Lung (tissue), 12 donors: ENCODE measurements around the gene PLCH1. TPM values are rescaled to one million over a fixed set of nuclear protein-coding genes. Genes with fewer than 3 reads are reported as not detected.
A peak's percentile ranks its signal among the peaks of the same experiment; 100 is the strongest.

ENCODE experiments used
- ATAC-seq: fragments of 200-7000 bp; cut with Tn5 transposase; one replicate; pipeline ENCODE4 v1.9.1; 2020; ENCODE audit warnings: moderate number of reproducible peaks; ENCODE audit not compliant: insufficient read depth, low FRiP score
- DNase-seq, 3 donors: peaks; one replicate each; pipeline ENCODE4 v3.0.0-alpha.2; 2013 to 2017
- H3K27ac ChIP-seq, 2 donors: one replicate each; pipeline ENCODE4 v1.5.1; 2013; ENCODE audit warnings: mild to moderate bottlenecking in 2 of 2, moderate library complexity in 2 of 2, control low read depth in 1 of 2, inconsistent platforms in 1 of 2, low read depth in 1 of 2, low read length in 1 of 2
- H3K27me3 ChIP-seq, 3 donors: one replicate each; pipeline ENCODE4 v1.5.1; 2013; ENCODE audit warnings: low read length in 2 of 3; ENCODE audit not compliant: control insufficient read depth in 3 of 3, insufficient read depth in 3 of 3
- H3K36me3 ChIP-seq, 4 donors: one replicate each; pipeline ENCODE4 v1.5.1; 2013; ENCODE audit warnings: low read length in 4 of 4, mild to moderate bottlenecking in 1 of 4, moderate library complexity in 1 of 4; ENCODE audit not compliant: control insufficient read depth in 4 of 4, insufficient read depth in 4 of 4
- H3K4me1 ChIP-seq, 5 donors: one replicate each; pipeline ENCODE4 v1.5.1; 2013; ENCODE audit warnings: low read length in 5 of 5, mild to moderate bottlenecking in 2 of 5, moderate library complexity in 1 of 5; ENCODE audit not compliant: control insufficient read depth in 5 of 5, insufficient read depth in 5 of 5
- H3K4me3 ChIP-seq: one replicate; pipeline ENCODE4 v1.5.1; 2013; ENCODE audit warnings: mild to moderate bottlenecking, control low read depth, moderate library complexity
- H3K9ac ChIP-seq, 2 donors: one replicate each; pipeline ENCODE4 v1.5.1; 2013; ENCODE audit warnings: low read length in 2 of 2, control low read depth in 1 of 2; ENCODE audit not compliant: insufficient read depth in 1 of 2
- H3K9me3 ChIP-seq, 4 donors: one replicate each; pipeline ENCODE4 v1.5.1; 2013; ENCODE audit warnings: low read length in 3 of 4, mild to moderate bottlenecking in 1 of 4, moderate library complexity in 1 of 4; ENCODE audit not compliant: control insufficient read depth in 4 of 4, insufficient read depth in 3 of 4
- WGBS, 2 donors: extraction: QIAGEN DNeasy Blood & Tissue Kit; methylation state at CpG; one replicate each; pipeline ENCODE4 v1.1.7; 2013; 5-methylcytosine and 5-hydroxymethylcytosine counted together
- polyA plus RNA-seq, 2 donors: library from polyadenylated mRNA; stranded (reverse); fragments of 200-250 nt; gene quantifications; one replicate each; pipeline ENCODE4 v1.2.1, GENCODE V29; 2013
- total RNA-seq, 2 donors: library from RNA; depleted of rRNA in 1 of 2; stranded (reverse); fragments of >200 nt in 1 of 2; gene quantifications; one replicate each; pipeline ENCODE4 v1.2.1, GENCODE V29; 2014 to 2021
- TF ChIP-seq, protein P1 (sequence below): IDR thresholded peaks from 2 replicates; pipeline ENCODE4 v1.5.1; 2012; ENCODE audit warnings: mild to moderate bottlenecking; ENCODE audit errors: control extremely low read depth, extremely low read depth
- donor health status: control.
- donor health status: control.
- donor health status: Bipolar disorder and iron deficiency.
- donor health status: healthy.
- donor health status: DM: yes; HTN: yes; CAD: no.

Gene PLCH1
- total and polyA plus RNA-seq, 4 donors: 2.5 to 22.8 (median 9.1) TPM

DNA sequence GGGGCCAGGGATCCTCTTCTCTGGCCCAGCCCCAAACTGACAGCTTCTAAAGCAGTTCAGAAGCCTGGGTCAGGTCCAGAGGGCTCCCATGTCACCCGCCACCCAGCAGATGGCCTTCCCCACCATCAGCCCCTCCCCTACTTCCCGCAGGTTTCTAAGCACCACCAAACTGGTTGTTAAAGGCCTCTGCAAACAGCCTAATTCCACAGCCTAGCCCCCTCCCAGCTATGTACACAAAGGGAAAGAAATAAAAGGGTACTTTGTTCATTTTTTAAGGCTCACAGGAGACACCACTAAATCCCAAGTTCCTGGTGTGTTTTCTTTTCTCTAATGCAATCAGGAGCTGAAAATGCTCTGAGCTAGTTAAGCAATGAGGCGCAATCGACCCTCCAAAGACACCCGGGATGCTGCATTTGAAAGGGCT, 30.6 kb downstream of the PLCH1 start:
- Histone ChIP-seq H3K4me3 (no peak overlapping the region), H3K4me1 (peaks cover 0 to 5% (median 0%) of the 10 kb centered on the region in 5 donors), H3K27ac (no peak overlapping the region), H3K9ac (no peak overlapping the region), H3K27me3 (no peaks in the 10 kb centered on the region), H3K9me3 (peaks cover 0 to 8% (median 6%) of the 10 kb centered on the region in 4 donors), H3K36me3 (no peaks in the 10 kb centered on the region)
- ATAC-seq (no peak), DNase-seq (peak; percentile 37 to 64 (median 58))
- 64 to 78% methylated on average over 5 of the region's 5 CpGs for WGBS, 2 donors
- TF ChIP-seq, protein P1, sequence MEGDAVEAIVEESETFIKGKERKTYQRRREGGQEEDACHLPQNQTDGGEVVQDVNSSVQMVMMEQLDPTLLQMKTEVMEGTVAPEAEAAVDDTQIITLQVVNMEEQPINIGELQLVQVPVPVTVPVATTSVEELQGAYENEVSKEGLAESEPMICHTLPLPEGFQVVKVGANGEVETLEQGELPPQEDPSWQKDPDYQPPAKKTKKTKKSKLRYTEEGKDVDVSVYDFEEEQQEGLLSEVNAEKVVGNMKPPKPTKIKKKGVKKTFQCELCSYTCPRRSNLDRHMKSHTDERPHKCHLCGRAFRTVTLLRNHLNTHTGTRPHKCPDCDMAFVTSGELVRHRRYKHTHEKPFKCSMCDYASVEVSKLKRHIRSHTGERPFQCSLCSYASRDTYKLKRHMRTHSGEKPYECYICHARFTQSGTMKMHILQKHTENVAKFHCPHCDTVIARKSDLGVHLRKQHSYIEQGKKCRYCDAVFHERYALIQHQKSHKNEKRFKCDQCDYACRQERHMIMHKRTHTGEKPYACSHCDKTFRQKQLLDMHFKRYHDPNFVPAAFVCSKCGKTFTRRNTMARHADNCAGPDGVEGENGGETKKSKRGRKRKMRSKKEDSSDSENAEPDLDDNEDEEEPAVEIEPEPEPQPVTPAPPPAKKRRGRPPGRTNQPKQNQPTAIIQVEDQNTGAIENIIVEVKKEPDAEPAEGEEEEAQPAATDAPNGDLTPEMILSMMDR: no peak

- H3K36me3 ChIP-seq: no peaks in the 10 kb centered on the region
- no peak for DNase-seq
- peaks cover 0 to 5% (median 0%) of the 10 kb centered on the region in 5 donors for H3K4me1 ChIP-seq
- H3K27ac ChIP-seq: no peak overlapping the region
- no peak overlapping the region for H3K9ac ChIP-seq
- no peak overlapping the region for H3K4me3 ChIP-seq
- peaks cover 0 to 2% (median 0%) of the 10 kb centered on the region in 4 donors for H3K9me3 ChIP-seq
- TF ChIP-seq, protein P1: no peak
- no peaks in the 10 kb centered on the region for H3K27me3 ChIP-seq
- 90 to 92% methylated on average over 1 of the region's 1 CpG for WGBS, 2 donors
- no peak for ATAC-seq
Observed at GRCh38 chr3:155712008-155712407, 32.9 kb downstream of the PLCH1 start.

DNA sequence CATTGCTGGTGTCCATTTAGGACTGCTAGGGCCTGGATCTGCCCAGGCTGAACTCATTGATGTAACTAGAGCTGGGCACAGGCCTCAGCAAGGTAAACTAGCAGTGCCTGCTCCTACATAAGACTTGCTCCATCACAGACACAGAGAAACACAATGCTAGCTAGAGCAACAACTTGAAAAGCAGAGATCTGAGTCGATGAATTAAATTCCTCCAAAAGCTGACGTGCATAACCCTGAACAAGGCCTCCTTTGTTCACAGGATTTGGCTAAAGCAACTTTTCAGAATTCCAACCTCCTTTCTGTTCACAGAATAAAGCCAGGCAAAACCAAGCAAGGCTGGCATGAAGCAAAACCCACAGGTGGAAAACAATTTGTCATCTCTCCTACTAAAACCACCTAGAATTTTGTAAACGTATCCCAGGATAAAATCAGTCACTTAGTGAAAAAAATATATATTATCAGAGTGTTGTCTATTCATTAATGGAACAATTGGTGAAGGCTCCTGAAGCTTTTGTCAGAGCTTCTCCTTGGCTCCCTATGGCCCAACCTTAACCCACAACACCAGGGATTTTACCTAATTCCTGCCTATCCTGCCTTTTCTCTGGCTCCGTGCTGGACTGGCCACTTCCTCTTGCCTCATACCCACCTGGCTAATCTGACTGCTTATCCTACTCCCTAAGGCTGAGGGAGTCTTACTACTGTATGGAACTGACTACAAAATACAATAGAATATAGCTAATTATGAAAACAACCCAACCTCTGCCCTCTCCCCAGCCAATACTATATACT, 39.9 kb downstream of the PLCH1 start:
- WGBS, 2 donors: 70 to 73% methylated on average over 4 of the region's 4 CpGs
- no peaks in the 10 kb centered on the region for H3K36me3 ChIP-seq
- no peak overlapping the region for H3K4me3 ChIP-seq
- TF ChIP-seq, protein P1: no peak
- DNase-seq (peak; percentile 31 to 70 (median 35)), ATAC-seq (no peak)
- no peaks in the 10 kb centered on the region for H3K27me3 ChIP-seq
- no peaks in the 10 kb centered on the region for H3K9me3 ChIP-seq
- H3K27ac ChIP-seq: no peak overlapping the region
- no peak overlapping the region for H3K9ac ChIP-seq
- H3K4me1 ChIP-seq: no peaks in the 10 kb centered on the region
